NCI-H1048 (cell line): ENCODE results near the gene MRPL21.
"Not testable (repeated sequence)": the region's sequence is repeated elsewhere in the genome, so short reads cannot be mapped to it uniquely, and the experiment has no call there.

Experiments used
- DNase-seq: peaks from one replicate; lab custom pipeline; 2025; lab: John Stamatoyannopoulos, UW

MRPL21 gene

DNA sequence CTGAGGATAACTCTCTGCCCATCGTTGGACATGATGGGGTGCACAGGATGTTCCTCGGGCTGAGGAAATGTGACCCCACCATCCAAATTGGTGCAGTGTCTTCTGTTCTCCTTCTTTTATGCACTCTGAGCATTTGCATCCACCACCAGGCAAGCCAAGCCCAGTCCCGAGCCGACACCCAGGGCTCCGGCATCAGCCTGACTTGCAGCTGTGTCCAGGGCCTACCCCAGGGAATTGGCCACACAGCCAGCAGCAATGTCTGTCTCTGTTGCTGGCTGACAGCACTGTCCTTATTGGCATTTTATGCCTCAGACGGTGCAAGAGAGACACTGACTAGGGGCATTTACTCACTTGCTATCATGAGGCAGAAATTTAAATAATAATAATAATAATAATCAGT is 36.6 kb downstream of the MRPL21 start:
- no peak for DNase-seq

DNA sequence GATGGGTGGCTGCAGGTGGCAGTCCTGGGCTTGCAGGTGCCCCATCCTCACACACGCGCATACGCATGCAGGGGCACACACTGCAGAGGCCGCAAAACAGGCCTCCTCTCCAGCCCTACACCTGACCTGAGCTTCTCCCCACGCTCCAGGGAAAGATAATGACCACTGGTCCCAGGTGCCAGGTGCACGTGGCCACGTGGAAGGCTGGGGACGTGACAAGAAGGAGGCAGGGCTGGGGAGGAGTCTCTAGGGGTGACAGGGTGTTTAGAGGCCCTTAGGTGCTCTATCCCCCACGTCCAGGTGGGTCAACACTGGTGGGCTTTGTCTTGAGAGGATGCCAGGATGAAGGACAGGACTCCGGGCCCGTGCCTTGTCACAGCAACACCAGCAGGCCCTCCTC is 38.4 kb downstream of the MRPL21 start:
- DNase-seq = no peak

DNA sequence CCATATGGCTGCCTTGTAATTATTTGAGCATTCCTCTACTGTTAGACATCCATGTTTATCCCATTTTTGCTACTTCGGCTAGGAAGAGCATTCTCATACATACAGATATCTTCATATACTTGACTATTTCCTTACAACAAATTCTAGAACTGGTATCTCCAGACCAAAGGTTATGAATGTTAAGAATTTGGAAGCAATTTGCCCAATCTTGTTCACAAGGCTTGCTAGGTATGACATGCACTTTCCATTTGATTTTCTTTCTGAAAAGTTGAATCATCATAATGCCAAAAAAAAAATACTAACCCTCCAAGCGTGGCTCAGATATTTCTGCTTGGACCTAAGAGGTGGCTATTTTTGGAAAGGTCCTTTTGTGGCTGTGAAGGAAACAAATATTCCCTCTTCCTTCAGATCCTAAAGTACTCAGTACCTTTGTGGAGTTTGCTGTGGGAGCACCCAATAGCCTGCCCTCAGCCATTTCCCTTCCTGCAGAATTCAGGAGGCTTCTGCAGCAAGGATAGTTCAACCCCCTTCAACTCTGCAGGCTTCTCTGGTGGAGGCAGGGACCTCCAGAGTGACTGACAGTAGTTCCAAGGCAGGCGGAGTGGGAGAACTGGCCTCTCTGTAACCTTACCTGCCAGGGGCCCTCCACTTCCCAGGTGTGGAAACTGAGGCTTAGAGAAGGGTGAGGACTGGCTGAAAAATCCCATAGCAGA is 39.9 kb downstream of the MRPL21 start:
- no peak for DNase-seq

DNA sequence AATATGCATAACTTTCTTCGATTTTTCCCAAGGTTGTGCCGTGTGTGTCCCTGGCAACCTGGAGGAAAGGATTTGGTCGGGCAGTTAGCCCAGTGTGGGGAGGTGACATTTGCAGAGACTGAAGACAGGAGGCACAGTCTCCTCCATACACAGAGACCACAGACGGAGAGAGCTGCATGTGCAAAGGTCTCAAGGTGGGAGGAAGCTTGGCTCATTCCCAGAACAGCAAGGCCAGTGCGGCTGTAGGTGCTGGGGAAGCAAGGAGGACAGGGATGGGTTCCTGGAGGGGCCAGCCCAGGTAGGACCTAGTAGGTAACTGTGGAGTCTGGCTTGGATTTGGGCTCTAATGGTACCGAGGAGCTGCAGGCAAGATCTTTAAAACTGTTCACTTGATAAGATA is 41.2 kb downstream of the MRPL21 start:
- no peak for DNase-seq

DNA sequence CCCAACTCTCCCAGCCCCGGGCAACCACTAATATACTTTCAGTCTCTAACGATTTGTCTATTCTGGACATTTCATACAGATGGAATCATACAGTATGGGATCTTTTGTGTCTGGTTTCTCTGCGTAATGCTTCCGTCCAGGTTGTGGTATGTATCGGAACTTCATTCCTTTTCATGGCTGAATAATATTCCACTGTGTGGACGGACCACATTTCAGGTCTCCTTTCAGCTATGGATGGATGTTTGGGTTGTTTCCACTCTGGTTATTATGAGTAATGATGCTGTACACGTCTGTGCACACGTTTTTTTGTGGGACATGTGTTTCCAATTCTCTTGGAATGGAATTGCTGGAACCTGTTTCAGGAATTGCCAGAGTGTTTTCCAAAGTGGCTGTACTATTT is 44.5 kb downstream of the MRPL21 start:
- DNase-seq = no peak

DNA sequence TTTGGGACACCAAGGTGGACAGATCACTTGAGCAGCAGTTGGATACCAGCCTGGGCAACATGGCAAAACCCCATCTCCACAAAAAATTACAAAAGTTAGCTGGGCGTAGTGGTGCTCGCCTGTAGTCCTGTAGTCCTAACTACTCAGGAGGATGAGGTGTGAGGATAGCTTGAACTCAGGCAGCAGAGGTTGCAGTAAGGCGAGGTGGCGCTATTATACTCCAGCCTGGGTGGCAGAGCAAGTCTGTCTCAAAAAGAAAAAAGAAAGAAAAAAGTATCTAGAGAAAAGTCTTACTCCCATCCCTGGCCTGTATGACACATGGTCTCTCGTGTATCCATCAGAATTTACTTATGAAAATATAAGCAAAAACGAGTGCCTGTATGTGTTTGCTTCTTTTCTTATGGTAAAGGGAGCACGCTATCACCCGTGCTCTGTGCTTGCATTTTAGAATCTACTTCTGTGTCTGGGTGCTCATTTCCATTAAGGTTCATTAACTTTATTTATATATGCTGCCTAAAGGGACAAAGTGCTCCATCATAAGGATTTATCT is 46.5 kb downstream of the MRPL21 start:
- no peak for DNase-seq

DNA sequence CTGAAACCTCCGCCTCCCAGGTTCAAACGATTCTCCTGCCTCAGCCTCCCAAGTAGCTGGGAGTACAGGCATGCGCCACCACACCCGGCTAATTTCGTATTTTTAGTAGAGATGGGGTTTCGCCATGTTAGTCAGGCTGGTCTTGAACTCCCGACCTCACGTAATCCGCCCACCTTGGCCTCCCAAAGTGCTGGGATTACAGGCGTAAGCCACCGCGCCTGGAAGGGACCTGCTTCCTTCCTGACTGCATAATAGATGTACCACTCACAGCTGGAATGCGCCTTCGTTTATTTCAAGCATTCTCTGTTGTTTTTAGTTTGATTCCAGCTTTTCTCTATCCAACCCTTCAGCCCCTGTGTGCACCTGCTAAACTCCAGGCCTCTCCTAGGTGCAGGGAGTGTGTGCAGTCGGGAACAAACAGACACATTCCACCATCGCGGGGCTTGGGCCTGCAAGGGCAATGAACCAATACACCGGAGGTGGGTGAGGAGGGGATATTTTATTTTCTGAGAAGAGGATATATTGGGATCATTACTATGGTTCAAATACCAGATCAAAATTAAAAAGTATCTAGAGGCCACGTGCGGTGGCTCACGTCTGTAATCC is 47.1 kb downstream of the MRPL21 start:
- DNase-seq = not testable (repeated sequence)

DNA sequence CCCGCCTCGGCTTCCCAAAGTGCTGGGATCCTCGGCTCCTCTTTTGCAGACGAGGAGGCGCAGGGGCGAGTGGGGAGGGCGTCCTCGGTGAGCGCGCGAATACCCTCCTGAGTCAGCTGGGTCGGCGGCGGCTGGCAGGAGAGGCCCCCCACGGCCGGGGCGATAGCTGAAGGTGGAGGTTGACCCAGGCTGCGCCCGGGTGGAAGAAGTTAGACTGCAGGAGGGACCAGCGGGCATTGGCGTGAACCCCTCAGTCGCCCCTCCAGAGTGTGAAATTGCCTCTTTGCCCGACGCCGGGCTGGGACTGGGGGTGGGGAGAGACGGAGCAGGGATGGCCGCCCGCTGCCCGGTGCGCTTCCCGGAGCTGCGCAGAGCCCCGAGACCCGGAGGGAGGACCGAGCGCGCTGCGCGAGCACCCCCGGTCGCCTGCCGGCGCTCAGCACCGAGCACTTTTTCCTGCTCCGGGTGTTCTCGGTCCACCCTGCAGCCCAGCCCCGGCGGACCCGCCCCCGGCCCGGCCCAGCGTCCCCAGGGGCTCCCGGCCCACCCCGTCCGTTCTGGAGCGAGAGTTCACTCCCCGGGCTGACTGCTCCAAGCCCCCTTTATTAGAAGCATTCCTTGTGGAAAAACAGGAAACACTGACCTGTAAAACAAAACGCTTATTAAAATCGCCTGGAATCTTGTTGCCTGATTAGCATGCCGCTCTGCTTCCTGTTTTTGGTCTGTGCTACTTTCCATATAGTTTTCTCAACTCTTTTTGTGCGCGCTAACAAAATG is 48.2 kb downstream of the MRPL21 start:
- DNase-seq = no peak

DNA sequence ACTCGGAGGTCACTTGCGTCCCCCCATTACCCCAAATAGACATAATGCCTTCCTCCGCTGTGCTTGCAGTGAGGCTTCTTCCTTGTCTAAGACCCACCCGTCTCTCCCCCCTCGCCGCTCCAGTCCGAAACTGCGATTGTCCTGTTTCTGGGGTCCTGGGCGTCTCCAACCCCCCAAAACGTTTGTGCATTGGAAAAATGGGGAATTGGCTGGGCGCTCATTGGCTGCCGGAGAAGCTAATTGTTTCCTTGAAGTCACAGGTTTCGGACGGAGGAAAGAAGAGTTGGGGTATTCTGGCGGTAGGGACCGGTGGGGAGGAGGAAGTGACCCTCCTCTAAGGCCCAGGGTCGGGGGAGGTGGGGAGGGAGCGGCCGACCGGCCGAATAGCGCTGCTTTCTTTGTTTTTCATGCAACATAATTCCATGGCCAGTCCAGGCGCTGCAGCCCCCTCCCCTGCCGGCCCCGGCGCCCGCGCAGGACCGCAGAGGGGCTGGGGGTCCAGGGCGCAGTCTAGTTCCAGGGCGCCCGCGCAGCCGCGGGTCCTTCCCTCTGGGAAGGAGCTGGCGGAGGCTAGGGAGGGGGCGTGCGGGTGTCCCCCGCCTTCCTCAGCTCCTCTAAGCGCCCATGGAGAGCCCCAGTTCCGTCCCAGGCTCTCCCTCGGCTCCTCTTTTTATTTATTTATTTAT is 49.2 kb downstream of the MRPL21 start:
- DNase-seq = no peak

DNA sequence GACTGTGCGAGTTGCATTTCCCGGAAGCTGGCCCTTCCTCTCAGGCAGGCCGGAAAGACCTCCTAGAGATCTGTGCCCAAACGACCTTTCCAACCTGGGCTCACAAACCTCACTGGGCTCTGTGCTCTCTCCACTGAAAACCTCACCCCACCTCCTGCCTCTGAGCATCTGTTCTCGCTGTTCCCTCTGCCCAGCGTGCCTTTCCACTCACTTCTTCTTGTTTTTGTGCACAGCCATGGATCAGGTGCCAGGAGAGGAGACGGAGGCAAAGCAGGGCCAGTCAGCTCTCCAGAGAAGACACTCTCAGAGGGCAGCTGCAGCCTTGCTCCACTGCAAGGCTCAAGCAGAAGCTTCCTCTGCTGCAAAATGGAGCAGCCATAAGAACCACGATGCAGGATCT is 51.0 kb downstream of the MRPL21 start:
- no peak for DNase-seq

DNA sequence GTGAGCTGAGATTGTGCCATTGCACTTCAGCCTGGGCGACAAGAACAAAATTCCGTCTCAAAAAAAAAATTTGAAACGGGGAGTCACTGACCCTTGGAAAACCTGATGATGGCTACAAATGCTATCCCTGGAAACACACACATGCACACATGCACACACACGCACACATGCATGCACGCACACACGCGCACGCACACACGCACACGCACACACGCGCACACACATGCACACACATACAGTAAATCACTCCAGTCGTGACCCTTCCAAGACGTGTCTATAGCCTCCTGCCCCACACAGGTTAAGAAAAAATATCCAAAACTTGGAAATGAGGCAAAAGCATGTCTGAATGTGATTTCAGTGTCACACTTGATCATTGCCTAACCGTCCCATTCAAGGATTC is 55.2 kb downstream of the MRPL21 start:
- DNase-seq = no peak

DNA sequence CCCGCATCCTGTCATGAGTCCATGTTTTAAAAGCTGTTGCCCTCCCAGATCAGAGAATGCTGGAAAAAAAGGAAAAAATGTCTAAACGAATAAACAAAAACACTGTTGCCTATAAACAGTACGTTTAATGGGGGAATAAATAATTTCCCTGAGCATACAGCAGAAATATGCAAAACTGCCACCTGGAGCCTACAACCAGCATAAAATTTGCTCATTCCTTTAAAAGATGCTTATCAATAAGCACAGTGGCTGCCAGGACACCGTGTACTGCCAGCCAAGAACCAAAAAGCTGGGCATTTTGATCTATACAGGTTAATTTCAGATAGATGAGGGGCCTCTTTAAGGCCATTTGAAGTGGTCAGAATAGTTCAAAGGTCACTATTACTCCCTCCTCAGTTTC is 56.2 kb downstream of the MRPL21 start:
- no peak for DNase-seq

DNA sequence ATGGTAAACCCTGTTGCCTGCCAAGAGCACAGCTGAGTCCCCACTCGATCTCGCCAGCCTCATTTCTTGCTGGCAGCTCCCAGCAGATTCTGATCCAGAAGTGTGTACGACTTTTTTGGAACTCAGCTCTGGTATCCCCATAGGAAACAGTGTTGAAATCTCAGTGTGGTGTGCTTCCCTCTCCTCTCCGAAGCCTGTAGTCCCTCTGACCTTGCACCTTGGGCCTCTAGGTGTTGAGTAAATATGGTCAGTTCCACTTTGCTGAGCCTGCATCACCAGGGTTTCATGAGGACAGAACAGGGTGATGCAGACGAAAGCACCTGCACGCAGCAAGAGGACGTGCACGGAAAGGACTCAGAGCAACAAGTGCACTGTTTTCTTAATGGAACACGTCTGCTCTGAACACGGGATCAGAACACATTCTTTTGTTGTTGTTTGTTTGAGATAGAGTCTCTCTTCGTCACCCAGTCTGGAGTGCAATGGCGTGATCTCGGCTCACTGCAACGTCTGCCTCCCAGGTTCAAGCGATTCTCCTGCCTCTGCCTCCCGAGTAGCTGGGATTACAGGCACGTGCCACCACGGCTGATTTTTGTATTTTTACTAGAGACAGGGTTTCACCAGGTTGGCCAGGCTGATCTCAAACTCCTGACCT is 58.2 kb downstream of the MRPL21 start:
- no peak for DNase-seq

DNA sequence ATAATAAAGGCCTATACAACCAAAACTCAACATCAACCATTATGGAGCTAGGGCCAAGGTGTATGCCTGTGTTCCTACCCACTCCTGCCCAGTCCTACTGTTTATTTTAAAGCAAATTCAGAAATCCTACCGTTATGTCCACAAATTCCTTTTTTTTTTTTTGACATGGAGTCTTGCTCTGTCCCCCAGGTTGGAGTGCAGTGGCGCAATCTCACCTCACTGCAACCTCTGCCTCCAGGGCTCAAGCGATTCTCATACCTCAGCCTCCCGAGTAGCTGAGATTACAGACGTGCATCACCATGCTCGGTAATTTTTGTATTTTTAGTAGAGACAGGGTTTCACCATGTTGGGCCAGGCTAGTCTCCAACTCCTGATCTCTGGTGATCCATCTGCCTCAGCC is 58.8 kb downstream of the MRPL21 start:
- DNase-seq = no peak

DNA sequence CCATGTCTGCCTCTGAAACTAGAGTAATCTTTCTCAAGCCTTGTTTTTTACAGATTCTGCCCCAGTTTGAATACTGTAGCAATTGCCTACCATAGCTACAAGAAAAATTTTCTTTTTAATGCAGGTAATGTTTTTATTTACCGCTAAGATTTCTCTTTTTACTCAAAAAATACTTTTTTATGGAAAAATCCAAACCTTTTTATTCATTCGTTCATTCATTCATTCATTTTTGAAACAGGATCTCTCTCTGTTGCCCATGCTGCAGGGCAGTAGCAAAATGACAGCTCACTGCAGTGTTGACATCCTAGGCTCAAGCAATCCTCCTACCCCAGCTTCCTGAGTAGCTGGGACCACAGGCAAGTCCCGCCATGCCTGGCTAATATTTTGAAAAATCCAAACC is 59.3 kb downstream of the MRPL21 start:
- DNase-seq = no peak

DNA sequence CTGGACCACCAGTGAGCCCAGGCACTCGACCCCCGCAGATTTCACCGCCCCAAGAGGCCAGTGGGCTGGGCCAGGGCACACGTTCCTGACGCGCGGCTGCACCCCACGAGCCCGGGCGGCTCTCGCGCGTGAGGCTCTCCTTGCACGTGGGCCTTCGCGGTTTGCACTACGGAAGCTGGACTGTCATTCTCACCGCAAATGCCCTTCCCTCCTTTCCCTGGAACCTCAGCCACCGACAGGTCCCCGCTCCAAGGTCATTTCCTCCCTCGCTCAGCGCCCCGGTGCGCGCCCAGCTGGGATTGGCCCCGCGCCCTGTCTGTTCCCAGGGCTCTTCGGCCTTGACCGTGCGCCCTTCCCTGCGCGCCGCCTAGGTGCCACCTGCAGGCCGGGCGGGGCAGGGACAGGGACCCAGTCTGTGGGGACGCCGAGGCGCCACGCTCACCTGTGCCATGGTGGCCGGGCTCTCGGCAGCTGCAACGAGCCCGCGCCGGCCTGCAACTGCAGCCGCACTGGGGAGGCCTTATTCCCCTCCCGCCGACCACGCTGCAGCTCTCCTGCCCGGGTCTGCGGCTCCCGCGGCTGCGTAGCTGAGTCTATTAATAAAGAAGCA is 59.8 kb downstream of the MRPL21 start:
- DNase-seq = no peak

DNA sequence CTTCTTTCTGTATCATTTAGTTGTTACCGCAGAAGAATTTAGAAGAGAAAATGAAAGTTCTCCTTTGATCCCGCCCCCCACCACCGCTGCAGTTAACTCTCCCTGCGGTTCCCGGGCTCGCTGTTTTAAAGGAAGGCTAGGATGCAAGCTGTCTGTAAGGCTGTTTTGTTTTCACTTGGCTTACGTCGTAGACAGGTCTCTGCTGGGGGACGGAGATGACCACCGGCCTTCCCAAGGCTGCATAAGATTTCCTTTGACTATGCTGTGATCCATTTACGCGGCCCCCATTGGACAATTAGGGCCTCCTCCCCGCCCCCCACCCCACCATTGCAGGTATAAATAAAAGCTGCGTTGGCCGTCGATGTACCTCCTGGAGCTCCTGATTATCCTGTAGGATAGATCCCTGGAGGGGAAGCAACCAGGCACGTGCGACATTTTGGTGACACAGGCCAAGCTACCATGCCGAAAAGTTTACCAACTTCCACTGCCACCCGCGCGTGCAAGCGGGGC is 60.5 kb downstream of the MRPL21 start:
- DNase-seq = no peak

DNA sequence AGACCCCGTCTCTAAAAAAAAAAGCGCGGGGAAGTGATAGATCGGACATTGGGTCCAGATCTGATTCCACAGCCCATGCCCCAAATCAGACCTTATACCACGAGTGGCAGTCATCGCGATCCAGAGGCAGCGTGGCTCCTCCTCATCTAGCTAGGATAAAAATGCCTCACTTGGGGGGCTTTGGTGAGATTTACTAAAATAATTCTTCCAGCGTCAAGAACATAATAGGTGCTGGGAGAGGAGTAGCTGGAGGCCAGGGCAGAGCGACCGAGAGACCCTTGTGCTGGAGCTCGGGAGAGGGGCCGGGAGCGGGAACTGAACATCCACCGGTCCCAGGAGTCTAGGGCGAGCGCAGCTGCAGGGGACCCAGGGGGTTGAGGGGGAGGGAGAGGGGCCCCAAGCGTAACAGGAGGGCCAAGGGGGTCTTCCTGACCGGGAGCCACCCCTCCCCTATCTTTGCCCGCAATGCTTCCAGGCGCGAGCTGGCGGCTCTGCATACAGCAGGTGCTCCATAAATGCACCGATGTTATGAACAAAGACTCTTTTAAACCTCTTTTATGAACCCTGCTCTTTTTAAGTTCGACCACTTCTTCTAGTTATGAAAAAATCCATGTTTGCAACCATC is 61.1 kb downstream of the MRPL21 start:
- no peak for DNase-seq

DNA sequence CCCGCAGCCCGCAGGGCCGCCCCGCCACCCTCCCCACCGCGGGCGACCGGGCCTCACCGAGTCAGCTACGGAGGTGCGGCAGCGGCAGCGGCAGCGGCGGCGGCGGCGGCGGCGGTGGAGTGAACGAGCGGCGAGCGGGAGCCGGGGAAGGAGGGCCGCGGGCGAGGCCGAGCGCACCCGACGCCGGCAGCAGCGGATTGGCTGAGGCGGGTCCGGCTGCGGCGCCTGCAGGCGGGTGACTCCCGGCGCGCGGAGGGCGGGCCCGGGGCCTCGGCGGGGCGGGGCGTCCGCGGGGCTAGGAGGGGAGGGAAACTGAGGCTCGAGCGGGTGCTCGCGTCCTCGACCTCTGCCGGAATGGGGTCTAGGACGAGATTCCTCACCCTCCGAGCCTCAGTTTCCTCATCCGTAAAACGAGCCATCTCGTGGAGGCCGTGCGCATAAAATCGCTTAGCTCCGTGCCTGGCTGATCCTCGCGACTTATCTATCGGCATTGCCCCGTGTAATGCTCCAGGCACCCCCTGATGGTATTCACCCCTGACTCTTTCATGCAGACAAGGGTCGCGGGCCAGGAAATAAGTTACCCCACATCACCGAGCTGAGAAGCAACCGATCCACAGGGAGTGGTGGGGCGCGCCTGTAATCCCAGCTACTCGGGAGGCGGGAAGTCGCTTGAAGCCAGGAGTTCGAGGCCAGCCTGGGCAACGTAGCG is 61.8 kb downstream of the MRPL21 start, which contains the start of gene CPT1A:
Gene CPT1A, minus strand, starts transcription at position 199 of the 709 bp plus-strand sequence. CDS start 26,442 bp downstream, outside the sequence.
- no peak for DNase-seq
